ENCODE measurements around the gene OSGEP.

OSGEP gene

GRCh38 chr14:20429801-20430669 lies 24.6 kb downstream of the OSGEP start:
- no peak for DNase-seq (ENCODE audit: low read depth)

- no peak for DNase-seq (ENCODE audit: low read depth)
Observed at GRCh38 chr14:20428802-20429201, 25.8 kb downstream of the OSGEP start.

- no peak for DNase-seq (ENCODE audit: low read depth)
Observed at GRCh38 chr14:20428010-20428365, 26.6 kb downstream of the OSGEP start.

- no peak for DNase-seq (ENCODE audit: low read depth)
Observed at GRCh38 chr14:20427231-20428009, 27.2 kb downstream of the OSGEP start.

DNA sequence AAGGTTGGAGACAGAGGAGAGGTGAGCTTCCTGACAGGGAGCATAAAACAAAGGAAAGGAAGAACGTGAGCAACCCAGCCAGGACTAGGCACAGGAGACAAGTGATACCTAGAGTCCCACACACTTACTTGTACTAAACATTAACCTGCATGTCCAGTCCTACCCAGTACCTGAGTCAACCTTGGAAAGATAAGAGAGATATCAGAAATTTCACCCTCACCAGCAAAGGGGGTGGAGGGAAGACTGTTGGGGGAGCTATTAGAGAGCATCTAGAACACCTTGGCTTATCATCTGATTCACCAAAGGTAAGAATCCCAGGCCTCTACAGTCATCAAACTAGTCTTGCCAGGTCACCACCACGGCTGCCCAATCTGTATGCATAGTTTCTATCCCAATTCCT lies 29.8 kb downstream of the OSGEP start:
- no peak for DNase-seq (ENCODE audit: low read depth)

DNA sequence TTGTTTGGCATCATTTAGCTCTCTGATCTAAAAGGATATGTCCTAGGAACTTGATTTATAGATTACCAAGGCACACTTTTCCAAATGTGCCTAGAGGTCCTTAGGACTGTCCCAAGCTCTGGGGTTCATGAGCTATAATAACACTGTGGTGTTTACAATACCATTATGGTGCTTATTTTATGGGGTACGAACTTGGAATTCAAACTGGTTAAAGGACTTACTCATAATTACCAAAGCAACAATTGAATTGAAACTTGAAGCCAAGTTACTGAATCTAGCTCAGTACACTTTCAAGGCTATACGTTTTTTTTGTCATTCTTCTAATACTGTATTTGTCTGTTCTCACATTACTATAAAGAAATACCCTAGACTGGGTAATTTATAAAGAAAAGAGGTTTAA lies 31.7 kb downstream of the OSGEP start:
- DNase-seq (ENCODE audit: low read depth) = no peak

DNA sequence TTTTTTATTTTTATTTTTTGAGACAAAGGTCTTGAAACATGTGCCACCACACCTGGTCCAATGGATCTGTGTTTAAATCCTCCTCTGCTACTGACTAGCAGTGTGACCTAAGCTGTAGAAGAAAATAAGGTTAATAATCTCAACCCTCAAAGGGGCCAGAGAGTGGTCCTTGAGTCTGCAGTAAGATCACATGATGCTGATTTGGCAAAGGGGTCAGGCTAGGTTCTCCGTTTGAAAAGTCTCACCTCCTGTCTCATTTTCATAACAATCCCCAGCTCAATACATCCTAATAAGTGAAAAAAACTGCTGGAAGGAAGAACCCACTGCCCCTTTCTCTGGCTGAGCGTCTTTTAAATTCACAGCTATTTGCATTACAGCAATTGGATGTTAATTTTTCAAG lies 33.3 kb downstream of the OSGEP start:
- no peak for DNase-seq (ENCODE audit: low read depth)

DNA sequence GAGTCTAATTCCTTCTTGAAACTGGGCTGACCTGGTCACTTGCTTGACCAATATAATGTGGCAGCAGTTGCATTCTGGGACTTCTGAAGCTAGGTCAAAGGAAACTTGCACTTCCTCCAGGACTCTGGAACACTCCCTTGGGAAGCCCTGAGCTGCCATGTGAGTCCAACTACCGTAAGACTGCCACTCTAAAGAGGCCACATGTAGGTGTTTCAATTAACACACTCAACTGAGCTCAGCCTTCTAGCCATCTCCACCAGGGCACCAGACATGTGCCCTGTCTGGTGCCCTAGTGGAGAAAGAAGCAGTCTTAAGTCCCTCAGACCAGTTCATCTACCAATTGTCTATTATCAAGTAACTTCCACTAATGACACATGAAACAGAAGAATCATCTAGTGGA lies 35.2 kb downstream of the OSGEP start:
- DNase-seq (ENCODE audit: low read depth) = no peak

DNA sequence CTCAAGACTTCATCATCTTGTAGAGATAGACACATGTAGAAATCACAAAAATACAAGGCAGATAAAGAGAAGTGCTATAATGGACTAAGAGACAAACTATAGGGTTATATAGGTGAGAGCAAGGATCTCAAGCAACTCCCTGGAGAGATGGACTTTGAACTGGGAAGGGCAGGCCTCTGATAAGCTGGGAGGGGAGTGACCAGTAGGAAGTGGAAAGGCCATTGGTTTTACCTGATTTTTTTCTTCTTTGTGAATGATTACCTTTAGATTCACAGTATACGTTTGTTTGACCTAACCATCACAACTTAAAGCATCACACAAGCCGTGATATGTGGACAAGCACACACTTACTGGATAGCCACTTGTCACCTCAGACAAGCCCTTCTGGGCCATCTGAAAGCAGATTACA lies 36.1 kb downstream of the OSGEP start:
- no peak for DNase-seq (ENCODE audit: low read depth)

GRCh38 chr14:20417250-20418186 lies 37.1 kb downstream of the OSGEP start:
- DNase-seq (ENCODE audit: low read depth) = no peak

DNA sequence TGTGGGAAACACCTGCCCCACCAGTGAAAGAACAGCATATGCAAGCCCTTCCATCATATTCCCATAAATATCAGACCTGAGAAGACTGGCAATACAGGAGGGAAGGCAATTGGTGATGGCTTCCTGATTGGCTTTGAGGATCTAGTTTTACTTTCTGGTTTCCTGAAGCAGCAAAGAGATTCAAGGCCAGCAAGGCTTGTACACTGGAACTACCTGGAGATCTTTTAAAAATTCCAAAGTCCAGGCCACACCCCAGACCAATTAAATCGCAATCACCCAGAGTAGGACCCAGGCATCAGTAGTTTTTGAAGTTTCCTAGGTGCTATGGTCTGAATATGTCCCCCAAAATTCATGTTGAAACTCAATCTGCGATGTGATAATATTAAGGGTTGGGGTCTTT lies 38.4 kb downstream of the OSGEP start:
- no peak for DNase-seq (ENCODE audit: low read depth)

- DNase-seq (ENCODE audit: low read depth) = no peak
Observed at GRCh38 chr14:20415782-20416206, 38.8 kb downstream of the OSGEP start.

DNA sequence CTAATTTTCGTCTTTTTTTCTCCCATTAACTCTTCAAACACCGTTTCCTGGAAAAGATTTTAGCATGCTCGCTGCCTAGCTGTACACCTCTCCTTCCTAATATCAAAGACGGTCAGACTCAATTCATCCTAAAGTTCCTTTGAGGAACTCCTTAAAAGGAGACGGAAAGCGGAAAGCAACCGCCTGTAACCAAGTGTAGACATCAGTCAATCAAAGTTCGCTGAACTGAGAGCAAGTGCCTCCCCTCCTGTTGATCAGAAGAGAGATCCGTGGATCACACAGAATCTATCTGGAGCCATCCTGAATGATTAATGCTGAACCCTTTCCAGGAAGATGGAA lies 40.9 kb downstream of the OSGEP start:
- peak; percentile 7 for DNase-seq (ENCODE audit: low read depth)

DNA sequence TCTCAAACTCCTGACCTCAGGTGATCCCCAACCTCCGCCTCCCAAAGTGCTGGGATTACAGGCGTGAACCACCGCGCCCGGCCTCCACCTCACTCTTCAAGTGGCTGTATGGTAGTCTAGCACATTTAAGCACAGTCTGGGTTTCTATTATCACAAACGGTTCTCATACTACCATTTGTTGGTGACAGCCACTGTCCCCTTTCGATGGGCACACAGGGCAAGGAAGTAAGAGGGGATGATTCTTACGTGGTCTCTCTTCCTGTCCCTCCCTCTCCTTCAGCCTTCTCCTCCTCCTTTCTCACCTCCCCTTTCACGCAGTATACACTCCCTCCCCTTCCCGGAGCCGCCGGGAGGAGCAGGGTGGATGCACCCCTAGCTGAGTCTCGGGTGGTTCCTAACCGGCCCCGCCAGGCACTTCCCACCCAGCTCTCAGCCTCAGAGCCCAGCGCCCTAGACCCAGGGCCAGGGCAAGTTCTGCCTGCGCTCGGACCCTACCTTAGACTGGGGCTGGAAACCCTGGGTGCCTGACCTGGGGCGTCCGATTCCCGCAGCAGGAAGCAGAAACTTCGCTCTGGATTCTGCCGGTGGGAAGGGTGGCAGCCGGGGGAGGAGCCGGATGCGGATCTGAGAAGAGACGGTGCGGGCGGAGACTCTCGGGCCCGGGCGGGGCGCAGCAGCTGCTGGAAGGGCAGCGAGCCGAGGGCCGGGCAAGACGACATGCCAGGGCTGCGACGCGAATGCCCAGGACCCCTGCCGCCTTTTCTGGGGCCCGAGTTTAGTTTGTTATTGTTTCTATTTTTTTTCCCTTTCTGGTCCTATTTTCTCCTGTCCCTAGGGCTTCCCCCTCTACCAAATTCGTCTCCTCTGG lies 41.5 kb downstream of the OSGEP start, which contains the start of gene TEP1:
TSS of gene TEP1 (minus strand) at position 626 of the 868 bp plus-strand sequence. CDS start 5,062 bp downstream, outside the sequence.
- peak; percentile 57 for DNase-seq (ENCODE audit: low read depth)

GRCh38 chr14:20412411-20412810 lies 42.2 kb downstream of the OSGEP start:
- no peak for DNase-seq (ENCODE audit: low read depth)

DNA sequence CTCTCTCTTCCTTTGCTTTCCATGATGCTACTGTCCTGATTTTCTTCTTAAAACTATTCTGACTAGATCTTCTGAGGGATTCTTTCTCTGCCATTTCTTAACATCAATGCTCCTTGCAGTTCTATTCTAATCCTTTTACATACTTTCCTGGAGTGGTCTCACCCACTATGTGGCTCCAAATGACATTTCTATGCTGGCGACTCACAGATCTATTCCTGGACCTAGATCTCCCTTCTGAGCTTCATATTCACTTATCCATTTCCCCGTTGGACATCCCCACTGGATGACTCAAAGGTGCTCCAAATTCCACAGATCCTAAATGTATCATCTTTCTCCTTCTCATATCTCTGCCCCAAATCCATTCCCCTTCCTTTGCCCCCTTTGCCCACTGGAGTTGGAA lies 45.4 kb downstream of the OSGEP start:
- DNase-seq (ENCODE audit: low read depth) = no peak

DNA sequence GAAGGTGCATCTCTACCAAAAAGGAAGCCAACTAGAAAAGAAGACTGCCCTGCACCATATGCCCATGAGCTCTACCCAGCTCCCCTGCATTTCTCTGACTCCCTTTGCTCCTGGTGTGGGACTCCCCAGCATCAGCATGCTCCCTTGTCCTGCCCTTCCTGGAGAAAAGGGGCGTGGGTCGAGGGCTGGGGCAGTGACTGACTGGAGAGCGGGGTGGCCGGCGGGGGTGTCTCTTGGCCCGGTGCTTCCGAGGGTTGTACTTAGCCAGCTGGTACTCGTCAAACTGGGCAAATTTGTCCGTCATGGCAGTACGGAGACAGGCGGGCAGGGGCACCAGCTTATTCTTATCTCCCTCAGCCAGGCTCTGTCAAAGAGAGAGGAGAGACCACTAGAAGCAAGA lies 51.1 kb downstream of the OSGEP start:
- no peak for DNase-seq (ENCODE audit: low read depth)

DNA sequence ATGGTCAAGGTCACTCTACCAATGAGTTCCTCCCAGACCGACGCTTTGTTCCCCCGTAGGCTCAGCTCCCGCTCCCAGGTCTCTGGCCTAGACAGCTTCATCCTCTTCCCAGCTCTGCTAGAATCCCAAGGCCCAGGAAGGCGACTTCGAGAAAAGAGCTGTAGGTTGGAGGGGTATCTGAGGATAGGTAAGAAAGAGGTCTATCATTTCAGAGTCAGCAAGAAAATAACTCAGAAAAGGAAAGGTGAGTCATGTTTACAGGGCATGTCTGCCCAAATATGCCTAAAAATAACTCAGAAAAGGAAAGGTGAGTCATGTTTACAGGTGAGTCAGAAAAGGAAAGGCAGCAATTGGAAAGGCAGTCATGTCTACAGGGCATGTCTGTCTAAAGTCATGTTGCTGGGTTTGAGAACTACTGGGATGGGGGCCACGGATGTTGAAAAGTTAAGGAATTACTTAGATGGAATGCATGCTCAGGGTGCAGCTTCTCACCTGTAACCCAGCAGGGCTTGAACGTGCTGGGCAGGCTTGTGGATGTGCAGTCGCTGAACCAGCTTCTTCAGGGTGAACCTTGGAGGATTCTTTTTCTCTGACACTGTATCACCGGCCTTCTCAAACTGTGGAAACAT lies 53.5 kb downstream of the OSGEP start:
- DNase-seq (ENCODE audit: low read depth) = no peak

GRCh38 chr14:20400589-20400964 lies 54.0 kb downstream of the OSGEP start:
- no peak for DNase-seq (ENCODE audit: low read depth)

DNA sequence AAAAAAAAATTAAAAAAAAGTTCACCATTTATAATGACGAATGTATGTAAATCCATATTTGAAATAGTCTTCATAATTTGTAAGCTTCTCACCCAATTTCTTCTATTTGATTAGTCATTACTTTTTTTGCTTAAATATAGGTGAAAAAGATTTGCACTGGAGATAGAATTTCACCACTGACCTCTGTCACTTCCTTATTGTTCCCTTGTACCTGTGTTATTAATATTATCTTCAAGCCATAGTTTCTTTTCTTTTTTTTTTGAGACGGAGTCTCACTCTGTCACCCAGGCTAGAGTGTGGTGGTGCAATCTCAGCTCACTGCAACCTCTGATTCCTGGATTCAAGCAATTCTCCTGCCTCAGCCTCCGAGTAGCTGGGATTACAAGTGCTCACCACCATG lies 57.1 kb downstream of the OSGEP start:
- no peak for DNase-seq (ENCODE audit: low read depth)

All from activated T-helper 1 cell treated with Interleukin-2 at 50 U/mL for 16 hours (primary cell).